ENCODE results near the gene AMFR.

DNA sequence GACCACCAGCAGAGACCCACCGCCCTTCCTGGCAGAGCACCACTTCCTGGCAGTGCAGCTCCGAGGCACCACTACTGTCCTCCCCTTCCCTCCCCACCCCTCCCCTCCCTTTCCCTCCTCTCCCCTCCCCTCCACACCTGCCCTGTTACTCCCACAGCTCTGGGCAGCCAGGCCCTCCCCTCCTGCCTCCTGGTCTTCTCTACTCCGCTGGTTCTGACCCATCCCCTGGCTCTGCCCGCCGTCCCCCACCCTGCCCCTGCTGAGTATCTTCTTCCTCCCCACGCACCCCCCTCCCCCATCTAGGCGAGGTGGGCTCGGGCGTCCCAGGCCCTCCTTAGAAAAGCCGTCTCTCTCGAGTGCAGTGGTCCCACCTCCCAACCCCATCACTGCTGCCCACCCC, 77.7 kb downstream of the AMFR start:
- TF ChIP-seq, protein P1, sequence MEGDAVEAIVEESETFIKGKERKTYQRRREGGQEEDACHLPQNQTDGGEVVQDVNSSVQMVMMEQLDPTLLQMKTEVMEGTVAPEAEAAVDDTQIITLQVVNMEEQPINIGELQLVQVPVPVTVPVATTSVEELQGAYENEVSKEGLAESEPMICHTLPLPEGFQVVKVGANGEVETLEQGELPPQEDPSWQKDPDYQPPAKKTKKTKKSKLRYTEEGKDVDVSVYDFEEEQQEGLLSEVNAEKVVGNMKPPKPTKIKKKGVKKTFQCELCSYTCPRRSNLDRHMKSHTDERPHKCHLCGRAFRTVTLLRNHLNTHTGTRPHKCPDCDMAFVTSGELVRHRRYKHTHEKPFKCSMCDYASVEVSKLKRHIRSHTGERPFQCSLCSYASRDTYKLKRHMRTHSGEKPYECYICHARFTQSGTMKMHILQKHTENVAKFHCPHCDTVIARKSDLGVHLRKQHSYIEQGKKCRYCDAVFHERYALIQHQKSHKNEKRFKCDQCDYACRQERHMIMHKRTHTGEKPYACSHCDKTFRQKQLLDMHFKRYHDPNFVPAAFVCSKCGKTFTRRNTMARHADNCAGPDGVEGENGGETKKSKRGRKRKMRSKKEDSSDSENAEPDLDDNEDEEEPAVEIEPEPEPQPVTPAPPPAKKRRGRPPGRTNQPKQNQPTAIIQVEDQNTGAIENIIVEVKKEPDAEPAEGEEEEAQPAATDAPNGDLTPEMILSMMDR (IDR thresholded peaks at IDR 0.05; ENCODE audit: low read length): no peak
- TF ChIP-seq EZH2 (IDR thresholded peaks at IDR 0.05; ENCODE audit: borderline replicate concordance, low read length): no peak
